ENCODE measurements around the gene KCND2. TPM values are rescaled to one million over a fixed set of nuclear protein-coding genes. Genes with fewer than 3 reads are reported as not detected.

KCND2 gene
- total RNA-seq, 2 donors from 2014 or later: 3.5 to 7.0 TPM

GRCh38 chr7:120400806-120401455, 128.0 kb downstream of the KCND2 start:
- intact Hi-C loops (cut with DNase I): no loop called here
- DNase-seq (ENCODE audit: low spot score): no peak

- no peak for DNase-seq (ENCODE audit: low spot score)
- intact Hi-C loops (cut with DNase I): no loop called here
Observed at GRCh38 chr7:120402079-120402767, 129.2 kb downstream of the KCND2 start.

GRCh38 chr7:120402801-120403200, 129.8 kb downstream of the KCND2 start:
- intact Hi-C loops (cut with DNase I): no loop called here
- DNase-seq (ENCODE audit: low spot score): no peak

GRCh38 chr7:120404042-120404441, 131.1 kb downstream of the KCND2 start:
- DNase-seq (ENCODE audit: low spot score): no peak
- intact Hi-C loops (cut with DNase I): no loop called here

GRCh38 chr7:120405652-120406051, 132.7 kb downstream of the KCND2 start:
- no peak for DNase-seq (ENCODE audit: low spot score)
- intact Hi-C loops (cut with DNase I): loop anchor here in 1 of 2 donors (5.0 kb wide), 1 partner anchor 922 kb away; the partner anchor contains the start of gene WNT16

- intact Hi-C loops (cut with DNase I): loop anchor here in 1 of 2 donors (5.0 kb wide), 1 partner anchor 920 kb away; the partner anchor contains the start of gene WNT16
- DNase-seq (ENCODE audit: low spot score): no peak
Observed at GRCh38 chr7:120407010-120407409, 134.0 kb downstream of the KCND2 start.

- DNase-seq (ENCODE audit: low spot score): no peak
- intact Hi-C loops (cut with DNase I): no loop called here
Observed at GRCh38 chr7:120412139-120413050, 139.4 kb downstream of the KCND2 start.

GRCh38 chr7:120413164-120413563, 140.2 kb downstream of the KCND2 start:
- intact Hi-C loops (cut with DNase I): no loop called here
- no peak for DNase-seq (ENCODE audit: low spot score)

GRCh38 chr7:120417244-120417979, 144.4 kb downstream of the KCND2 start:
- intact Hi-C loops (cut with DNase I): no loop called here
- DNase-seq (ENCODE audit: low spot score): no peak

- no peak for DNase-seq (ENCODE audit: low spot score)
- intact Hi-C loops (cut with DNase I): no loop called here
Observed at GRCh38 chr7:120421151-120421651, 148.2 kb downstream of the KCND2 start.

- no peak for DNase-seq (ENCODE audit: low spot score)
- intact Hi-C loops (cut with DNase I): loop anchor here in 1 of 2 donors (5.0 kb wide), 1 partner anchor 154 kb away; no protein-coding TSS in a partner anchor
Observed at GRCh38 chr7:120431016-120431415, 158.0 kb downstream of the KCND2 start.

- intact Hi-C loops (cut with DNase I): no loop called here
- DNase-seq (ENCODE audit: low spot score): no peak
Observed at GRCh38 chr7:120436487-120437060, 163.6 kb downstream of the KCND2 start.

- DNase-seq (ENCODE audit: low spot score): no peak
- intact Hi-C loops (cut with DNase I): no loop called here
Observed at GRCh38 chr7:120441850-120442249, 168.9 kb downstream of the KCND2 start.

- no peak for DNase-seq (ENCODE audit: low spot score)
- intact Hi-C loops (cut with DNase I): no loop called here
Observed at GRCh38 chr7:120442838-120443237, 169.9 kb downstream of the KCND2 start.

- intact Hi-C loops (cut with DNase I): no loop called here
- no peak for DNase-seq (ENCODE audit: low spot score)
Observed at GRCh38 chr7:120444650-120445049, 171.7 kb downstream of the KCND2 start.

- intact Hi-C loops (cut with DNase I): no loop called here
- DNase-seq (ENCODE audit: low spot score): no peak
Observed at GRCh38 chr7:120445276-120445675, 172.3 kb downstream of the KCND2 start.

- intact Hi-C loops (cut with DNase I): no loop called here
- peak; percentile 45 for DNase-seq (ENCODE audit: low spot score)
Observed at GRCh38 chr7:120452665-120453064, 179.7 kb downstream of the KCND2 start.

GRCh38 chr7:120456699-120457098, 183.7 kb downstream of the KCND2 start:
- intact Hi-C loops (cut with DNase I): no loop called here
- DNase-seq (ENCODE audit: low spot score): no peak

GRCh38 chr7:120460949-120461348, 188.0 kb downstream of the KCND2 start:
- intact Hi-C loops (cut with DNase I): no loop called here
- DNase-seq (ENCODE audit: low spot score): no peak
